Spleen (tissue), 7 donors: ENCODE measurements around the gene ZNF487.

Experiments used
- CTCF ChIP-seq, 11 experiments: fragments of 200-600 bp in 7 of 11; fragments of 450-650 bp in 4 of 11; sonication (generic) in 4 of 11; IDR thresholded peaks in 8 of 11; conservative IDR thresholded peaks in 3 of 11; 1 replicate in 7 of 11; 2 replicates in 4 of 11; pipeline versions ENCODE4 v1.4.0 to v1.8.0; 2016 to 2021; ENCODE audit warnings: antibody characterized with exemption in 11 of 11, inconsistent platforms in 4 of 11, mild to moderate bottlenecking in 1 of 11
- POLR2A ChIP-seq, 3 donors: fragments of 450-650 bp; IDR thresholded peaks; one replicate each; pipeline ENCODE4 v1.5.1; 2017; ENCODE audit warnings: antibody characterized with exemption in 3 of 3, mild to moderate bottlenecking in 1 of 3
- donor health status: DM: no; HTN: no; CAD: no; lungs with moderate emphysema.
- donor health status: DM: no; HTN: no; CAD: no.
- donor health status: DM: no; HTN: no; CAD: no.

- TF ChIP-seq CTCF (IDR thresholded peaks at IDR 0.05 in 8 of 11, conservative IDR thresholded peaks at IDR 0.05 in 3 of 11), result no peak
- TF ChIP-seq POLR2A (IDR thresholded peaks at IDR 0.05), result no peak
These were observed 34.2 kb downstream of the ZNF487 start for GRCh38 chr10:43471146-43471545.
